SW480 (cell line): ENCODE measurements around the gene EBF3.
A peak's percentile ranks its signal among the peaks of the same experiment; 100 is the strongest.

ENCODE experiments used
- DNase-seq: peaks from one replicate; pipeline ENCODE4 v3.0.0-alpha.2; 2016; ENCODE audit warnings: low spot score

EBF3 gene

DNA sequence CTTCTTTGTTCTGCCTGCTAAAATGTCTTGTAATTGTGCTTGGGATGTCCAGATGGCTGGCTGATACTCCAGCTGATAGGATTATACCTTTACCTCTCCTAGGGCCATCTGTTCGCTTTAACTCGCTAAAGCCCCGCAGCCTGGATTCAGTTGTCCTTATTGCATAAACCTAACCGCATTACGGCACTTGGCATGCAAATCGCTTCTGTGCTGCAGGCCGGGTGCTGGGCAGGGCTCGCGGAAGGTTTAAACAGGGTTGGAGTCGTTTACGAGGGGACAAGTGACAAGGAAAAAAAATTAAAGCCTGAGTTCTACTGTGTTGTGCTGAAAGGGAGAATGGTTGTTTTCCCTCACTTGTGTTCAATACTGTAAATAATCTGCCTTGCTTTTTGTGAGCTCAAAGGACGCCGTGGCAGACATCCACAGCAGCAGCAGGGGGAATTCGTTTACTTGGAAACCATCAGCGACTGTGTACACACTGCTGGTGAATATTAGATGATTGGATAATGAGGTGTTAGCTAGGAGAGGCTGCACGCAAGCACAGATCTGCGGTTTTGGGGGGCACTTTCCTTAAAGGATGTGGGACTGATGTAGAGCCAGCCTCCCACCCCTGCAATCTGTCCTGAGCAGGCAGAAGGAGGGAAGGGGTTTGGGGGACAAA lies 93.0 kb downstream of the EBF3 start:
- no peak for DNase-seq

DNA sequence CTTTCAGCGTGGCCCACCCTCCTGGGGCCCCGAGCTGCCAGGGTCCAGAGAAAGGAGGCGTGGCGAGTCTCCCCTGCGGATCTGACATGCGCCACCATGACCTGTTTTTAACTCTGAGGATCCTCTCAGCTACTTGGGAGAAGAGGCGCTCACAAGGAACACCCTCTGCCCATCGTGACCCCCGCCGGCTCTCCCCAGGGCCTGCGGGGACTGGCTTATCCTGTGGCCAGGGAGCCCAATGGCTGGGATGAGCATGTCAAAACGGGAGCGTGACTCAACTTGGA lies 93.7 kb downstream of the EBF3 start:
- no peak for DNase-seq

DNA sequence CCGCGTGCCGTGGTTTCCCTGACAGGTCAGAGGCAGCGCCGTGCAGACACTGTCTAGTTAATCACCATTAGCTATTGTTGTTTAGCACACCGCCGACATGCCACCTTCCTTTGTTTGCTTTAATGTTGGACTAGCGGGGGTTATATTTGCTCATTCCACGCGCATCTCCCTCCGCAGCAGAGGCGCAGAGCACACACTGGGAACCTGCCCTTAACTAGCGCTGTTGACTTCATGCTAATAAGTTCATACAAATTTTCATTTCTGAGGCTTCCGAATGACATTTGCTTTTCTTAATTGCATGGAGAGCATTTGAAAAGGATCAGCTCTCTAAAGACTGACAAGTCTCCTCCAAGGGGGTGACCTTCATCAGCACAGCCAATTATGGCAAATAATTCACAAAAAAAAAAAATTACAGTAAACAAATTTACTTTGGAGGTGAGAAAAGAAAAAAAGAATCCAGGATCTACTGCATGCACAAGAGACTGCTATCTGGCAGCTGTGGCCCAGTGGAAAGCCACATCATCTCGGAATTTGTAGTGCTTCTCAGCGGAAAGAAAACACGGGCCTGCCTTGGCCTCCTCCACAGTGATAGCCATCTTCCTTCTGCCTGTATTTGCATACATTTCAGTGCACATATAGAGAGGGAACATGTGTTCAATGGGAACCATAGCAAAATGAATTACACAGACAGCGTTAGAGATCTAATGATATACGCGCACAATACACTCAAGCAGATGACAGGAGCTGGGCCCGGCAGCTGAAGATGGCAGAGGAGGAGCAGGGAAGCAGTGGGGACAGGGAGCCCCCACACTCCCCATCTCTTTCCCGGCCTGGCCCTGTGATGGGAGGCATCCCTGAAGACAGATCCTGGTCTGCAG lies 94.2 kb downstream of the EBF3 start:
- no peak for DNase-seq

DNA sequence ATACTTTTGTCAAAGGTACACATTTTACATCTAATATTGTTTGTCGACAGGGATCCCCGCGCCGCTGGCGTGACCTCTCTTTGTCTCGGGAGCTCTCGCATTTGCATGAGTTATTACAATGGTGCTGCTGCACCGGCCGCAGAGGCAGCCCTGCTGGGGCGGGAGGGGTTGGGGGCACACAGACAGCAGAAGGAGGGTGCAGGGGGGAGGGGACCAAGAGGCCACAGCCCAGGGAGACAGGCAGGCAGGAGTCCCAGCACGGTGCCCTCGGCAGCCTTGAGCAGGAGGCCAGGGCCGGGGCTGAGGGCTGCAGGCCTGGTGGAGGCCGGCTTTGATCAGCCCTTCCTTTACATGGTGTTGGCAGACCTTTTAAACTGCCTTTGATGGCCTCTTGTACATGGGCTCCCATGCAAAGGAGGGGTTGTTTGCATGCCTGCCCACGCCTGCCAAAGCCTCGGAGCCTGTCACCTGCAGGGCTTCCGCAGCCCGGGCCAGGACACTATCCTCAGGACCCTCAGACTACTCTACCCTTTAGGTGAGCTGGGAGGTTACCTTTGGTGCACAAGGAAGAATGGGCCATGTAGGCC lies 95.5 kb downstream of the EBF3 start:
- DNase-seq, result no peak

DNA sequence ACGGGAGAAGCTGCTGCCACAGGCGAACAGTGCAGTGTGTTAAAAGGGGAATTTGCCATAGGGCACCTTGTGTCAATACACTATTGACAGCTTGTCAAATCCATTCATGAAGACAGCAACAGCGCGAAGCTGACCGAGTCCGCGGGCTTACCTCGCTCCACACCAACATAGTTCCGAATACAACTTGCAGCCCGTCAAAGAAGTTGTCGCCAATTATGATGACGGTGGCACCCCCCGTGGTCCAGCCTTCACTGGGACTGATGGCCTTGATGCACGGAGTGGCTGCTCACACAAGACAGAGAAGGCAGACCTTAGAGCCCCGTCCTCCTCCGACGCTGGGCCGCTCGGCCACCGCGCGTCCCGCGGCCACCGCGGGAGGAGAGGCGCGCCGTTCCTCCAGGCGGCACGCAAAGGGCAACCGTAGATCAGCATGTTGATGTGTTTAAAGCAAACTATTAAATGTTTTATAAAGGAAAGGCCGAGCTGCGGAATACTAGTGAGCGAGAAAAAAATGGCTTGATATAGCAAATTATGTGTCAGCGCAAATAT lies 96.4 kb downstream of the EBF3 start:
- no peak for DNase-seq

DNA sequence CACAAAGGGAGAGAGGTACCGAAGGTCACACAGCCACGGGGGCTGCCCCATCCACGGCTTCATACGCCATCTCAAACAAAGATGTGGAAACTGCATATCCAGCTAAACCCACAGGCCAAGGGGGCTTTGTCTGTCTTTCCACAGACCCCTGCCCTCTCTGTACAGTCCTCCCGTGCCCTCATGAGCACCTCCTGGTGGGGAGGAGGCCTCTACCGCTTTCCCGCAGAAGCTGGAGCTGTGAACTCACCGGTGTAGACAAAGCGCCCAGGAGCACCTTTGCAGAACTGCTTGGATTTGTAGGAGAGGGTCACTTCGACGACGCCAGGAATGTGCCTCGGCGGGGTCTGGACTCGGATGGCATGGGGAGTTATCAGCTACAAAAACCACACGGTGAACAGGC lies 97.2 kb downstream of the EBF3 start:
- DNase-seq, result no peak

DNA sequence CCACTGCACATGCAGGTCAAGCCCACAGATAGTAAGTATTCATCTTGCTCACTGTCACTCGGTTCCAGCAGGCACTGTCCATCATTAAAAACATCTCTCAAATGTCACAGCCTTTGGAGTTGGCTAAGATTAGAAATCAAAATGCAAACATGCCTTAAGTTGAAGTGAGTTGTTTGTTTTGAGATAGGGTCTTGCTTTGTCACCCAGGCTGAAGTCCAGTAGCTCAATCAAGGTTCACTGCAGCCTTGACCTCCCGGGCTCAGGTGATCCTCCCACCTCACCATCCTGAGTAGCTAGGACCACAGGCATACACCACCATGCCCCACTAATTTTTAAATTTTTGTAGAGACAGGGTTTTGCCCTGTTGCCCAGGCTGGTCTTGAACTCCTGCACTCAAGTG lies 98.1 kb downstream of the EBF3 start:
- DNase-seq, result no peak

DNA sequence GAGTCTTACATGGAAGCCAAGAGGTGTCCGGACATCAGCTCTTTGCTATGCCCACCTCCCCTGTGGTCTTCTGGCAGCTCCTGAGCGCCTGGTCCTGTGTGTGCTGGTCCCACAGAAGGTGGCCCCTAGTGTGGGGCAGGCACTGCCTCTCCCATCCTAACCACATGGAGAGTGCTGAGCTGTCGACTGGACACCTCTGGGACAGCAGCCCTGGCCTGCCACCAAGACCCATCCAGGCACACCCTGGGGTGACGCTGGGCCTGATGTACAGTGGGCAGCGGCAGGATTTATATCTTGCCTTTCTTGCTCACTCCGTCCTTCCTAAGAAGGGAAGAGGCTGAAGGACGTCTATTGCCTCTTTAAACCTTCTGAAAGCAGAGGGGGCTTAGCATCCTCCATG lies 98.7 kb downstream of the EBF3 start:
- DNase-seq, result no peak

DNA sequence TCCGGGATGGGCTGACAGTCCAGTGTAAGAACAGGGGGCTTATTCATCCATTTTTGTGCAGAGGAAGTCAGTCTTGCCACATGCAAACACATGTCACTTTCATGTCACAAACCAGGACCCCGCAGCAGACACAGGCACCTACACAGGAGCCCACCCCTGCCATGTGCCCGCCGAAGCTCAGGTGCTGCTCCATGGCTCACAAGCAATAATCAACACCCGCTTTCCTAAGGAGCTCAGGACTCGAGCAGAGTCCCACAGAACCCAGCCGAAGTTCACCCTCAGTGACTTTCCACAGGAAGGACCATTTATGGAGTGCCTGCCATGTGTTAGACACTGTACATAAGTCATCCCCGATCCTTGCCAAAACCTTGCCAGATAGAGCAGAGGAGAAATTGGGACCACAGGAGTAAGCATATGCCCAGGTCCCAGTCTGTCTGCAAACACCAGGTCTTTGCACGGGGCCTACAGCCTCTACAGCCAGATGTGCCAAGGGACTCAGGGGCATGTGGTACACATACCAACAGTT lies 99.4 kb downstream of the EBF3 start:
- DNase-seq, result no peak

DNA sequence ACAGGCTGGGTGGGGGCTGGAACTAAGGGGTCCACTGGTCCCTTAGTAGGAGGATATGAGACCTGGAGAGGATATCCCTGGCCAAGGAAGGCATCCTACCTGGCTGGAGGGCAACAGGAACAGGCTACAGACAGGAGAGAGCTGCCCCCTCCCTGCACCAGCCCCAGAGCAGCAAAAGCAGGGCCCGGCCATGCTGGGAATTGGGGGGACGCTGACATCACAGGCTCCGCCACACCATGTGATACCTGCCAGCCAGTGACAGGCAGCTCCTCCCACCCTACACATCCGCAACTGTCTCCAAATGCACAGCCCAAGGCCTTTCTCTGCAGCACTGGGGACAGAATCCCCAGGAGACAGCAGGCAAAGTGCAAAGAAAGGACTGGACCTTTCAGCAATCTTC lies 100.0 kb downstream of the EBF3 start:
- DNase-seq, result no peak

DNA sequence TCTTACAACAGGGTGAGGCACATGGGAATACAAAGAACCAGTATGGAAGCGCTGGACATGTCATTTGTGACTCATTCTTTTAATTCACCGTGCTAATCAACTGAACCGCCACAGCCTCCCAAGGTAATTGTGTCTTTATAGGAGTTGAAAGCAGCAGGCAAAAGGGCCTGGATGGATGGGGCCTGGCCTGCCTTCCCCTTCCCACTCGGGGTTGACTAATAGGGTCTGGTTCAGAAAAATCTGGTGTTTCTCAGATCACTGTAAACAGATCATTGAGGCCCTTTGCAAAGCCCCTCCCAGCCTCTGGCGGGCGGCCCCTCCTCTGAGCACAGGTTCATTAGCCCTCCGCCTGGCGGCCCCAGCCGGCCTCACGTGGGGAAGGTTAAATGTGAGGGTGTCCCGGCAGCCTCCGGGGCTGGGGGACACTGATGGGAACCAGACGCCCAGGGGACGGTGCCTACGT lies 100.8 kb downstream of the EBF3 start:
- no peak for DNase-seq

DNA sequence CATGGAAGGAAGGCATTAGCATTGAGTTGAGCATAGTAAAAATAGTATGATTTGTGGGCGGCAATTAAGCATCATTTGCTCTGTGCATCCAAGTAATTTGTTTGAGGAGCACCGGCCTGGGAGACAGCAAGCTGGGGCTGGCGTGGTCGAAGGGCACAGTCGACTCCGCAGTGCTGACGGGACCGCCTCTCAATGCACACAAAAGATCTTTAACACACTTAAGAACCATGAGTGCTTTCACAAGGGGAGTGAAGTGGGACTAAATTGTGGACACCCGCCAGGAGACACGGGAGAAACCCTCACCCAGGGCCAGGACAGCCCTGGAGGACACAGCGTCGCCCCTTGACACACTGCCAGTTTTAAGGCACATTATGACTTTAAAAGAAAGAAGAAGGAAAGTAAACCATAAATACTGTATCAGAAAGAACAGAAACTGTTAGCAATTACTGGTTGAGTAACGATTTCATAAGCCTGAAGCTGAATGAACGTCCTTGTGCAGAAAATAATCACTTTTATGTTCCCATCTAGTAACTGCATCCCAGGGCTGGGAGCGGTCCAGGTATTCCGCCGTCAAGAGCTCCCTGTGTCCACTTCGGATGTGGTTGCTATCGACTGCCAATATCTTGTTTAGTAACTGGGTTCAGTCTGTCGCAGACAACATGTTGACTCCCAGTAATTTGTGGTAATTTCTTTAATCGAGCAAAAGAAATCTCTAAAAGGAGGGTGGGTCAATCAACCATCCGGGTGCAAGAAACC lies 102.1 kb downstream of the EBF3 start:
- DNase-seq, result no peak

DNA sequence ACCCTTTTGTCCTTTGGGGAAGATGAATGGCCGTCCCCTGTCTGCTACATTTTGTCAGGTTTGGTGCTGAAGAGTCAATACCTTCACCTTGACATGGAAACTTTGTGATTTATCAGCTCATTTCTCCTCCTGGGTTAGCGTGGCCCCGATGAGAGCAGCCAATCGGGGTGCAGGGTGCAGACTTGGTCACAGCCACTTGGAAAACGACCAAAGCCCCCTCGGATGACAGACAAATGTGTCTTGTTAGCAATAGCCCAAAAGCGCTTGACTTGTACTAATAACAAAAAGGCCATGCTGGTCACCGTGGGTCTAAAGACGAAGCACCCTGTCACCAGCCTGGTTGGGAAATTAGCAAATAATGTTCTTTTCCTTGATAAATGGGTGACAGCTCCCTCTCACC lies 103.7 kb downstream of the EBF3 start:
- no peak for DNase-seq

DNA sequence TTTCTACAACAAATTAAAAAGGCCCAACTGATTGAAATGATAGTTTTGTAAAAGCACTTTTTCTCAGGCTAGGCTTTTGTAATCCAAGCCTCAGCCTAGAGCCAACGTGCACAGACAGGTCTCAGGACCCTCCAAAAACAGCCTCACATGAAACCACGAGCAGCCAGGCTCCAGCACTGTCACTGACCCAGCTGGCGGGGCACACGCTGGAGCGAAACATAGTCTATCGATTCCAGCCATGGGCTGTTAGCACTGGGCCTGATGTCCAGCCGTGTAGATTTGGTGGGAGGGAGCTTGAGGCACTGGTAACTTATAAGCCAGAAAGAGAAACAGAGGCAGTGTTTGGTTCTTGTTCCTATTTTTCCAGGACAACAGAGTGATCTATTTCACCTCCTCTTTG lies 104.5 kb downstream of the EBF3 start:
- no peak for DNase-seq

DNA sequence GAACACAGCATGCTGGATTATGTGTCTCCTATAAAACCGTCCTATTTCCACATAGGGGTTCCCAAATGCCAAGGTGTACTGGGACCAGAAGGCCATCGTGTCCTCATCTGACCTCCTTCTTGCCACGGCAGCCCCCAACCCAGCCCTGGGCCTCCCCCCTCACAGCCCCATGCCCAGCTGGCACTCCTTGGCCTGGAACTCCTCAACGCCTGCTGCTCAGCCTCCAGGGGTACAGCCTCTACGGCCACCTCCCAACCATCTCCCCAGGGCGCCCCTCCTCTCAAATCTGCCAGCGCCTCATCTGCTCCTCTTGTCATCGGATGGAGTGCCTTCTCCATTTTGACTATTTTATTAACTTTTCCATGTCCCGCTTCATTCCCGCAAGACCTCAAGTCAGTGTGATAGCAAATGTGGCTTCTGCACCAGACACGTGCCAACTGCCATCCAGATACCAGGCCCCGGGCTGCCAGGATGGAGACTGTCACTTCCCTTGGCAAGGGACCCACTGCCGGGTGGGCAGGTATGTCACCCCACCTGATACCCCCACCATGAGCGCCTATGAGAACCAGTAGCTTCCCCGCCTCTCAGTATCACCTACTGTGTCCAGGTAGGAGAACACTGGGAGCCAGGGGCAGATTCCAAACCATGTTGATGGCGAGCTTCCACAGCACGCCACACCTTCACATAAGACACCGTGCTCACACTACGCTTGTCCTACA lies 106.7 kb downstream of the EBF3 start:
- DNase-seq, result no peak

DNA sequence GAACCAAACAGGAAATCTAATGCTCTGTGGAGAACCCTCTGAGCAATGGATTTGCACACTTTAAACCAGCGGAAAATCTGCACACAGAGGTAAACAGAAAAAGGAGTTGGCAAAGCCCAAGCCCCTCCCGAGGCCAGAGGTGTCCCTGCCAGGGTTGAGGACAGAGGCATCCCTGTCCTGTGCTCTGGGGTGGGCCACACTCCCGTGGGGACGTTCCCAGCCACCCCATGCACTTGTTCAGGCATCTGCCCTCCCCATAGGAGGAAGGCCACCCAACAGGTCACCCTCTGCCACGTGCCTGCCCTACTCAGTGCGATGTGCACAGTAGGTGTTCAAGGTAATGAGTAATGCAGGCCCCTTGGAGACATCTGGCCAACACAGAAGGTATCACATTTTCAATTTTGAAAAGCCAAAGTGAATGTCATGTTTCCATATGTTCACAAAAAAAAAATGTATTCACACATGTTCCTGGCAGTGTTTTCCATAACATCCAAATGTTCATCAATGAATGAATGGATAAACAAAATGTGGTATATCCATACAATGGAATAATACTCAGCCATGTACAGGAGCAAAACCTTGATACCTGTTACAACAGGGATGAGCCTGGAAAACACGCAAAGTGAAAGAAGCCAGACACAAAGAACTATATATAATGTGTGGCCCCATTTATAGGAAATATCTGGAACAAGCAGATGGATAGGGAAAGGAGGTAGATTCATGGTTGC lies 108.1 kb downstream of the EBF3 start:
- no peak for DNase-seq

DNA sequence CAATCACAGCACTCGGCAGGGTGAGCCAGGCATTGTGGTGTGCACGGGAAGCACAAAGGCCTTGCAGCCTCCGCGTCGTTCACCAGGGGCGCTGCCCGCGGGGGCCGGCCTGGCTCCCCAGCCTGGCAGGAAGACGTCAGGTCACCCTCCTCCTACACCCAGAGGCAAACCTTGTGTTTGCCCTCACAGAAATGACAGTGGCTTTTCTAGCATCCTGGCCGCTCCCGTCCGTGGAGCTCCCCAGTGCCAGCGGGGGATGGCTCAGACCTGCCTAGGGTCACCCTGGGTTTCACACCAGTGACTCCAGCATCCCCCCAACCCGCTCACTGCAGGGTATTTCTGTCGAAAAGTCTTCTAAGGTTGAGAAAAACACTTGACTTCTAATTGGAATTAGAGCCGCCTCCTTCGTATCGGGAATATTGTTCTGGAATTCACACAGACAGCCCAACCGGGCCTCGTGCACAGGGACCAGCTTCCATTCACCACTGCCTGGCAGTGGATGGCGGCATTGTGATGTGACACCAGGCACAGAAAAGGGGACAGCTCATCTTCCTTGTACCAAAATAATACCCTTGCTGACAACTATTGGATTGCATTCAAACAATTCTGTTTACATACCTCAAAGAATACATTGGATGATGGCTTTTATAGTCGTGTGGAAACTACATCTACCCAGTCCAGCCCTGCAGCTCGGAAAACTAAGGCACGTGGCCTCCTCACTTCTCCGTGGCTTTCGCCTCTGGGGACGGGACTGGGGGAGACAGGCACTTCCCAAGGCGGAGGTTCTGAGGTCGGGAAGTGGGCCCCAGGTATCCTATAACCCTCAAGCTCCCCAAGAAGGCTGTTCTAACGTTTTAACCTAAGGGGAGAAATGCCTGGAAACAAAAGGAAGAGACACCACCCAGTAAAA lies 109.0 kb downstream of the EBF3 start:
- DNase-seq, result no peak

DNA sequence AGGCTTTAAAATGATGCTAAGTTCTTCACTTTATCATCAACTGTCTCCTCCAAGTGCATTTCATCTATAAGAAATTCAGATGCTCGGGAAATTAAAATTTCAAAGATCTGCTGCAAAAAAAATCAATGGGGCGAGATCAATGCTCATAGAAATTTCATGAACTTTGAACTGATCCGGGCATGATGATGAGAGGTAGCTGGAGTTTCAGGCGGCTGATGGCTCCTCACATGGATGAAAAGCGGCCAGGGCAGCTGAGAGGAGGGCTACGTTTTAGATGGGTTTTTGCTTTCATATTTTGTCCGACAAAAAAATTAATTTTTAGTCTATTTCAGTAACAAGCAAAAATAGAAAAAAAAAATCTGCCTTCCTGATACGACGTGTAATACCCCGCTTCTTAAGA lies 109.9 kb downstream of the EBF3 start:
- DNase-seq, result no peak

DNA sequence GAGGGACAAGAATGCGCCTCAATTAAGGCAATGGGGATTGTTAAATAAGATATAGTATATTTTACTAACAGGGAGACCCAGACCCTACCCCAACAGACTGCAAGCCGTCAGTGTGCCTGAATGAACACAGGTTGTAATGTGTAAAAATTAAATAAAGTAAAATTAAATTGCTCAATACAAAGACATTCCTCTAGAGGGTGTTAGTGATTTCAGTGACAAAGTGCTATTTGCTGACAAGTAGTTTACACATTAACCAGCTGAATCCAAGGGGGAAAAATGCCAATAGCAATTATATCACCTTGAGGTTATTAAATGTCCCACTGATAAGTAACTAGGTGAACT lies 110.5 kb downstream of the EBF3 start:
- DNase-seq, result peak; percentile 45
